Myocyte (in vitro differentiated cells): ENCODE data around the gene PDIK1L. TPM values are rescaled to one million over a fixed set of nuclear protein-coding genes. Genes with fewer than 3 reads are reported as not detected.
A peak's percentile ranks its signal among the peaks of the same experiment; 100 is the strongest.

ENCODE experiments used
- DNase-seq: peaks from one replicate; pipeline ENCODE4 v3.0.0-alpha.2; 2012; ENCODE audit warnings: low read depth
- total RNA-seq: library from RNA; depleted of rRNA; stranded (reverse); fragments of >200 nt; gene quantifications from 2 replicates; pipeline ENCODE4 v1.2.3, GENCODE V29; 2014

The PDIK1L gene
- total RNA-seq, 1 donor from 2014 or later, result 5.1 TPM

- DNase-seq, result no peak
Observed at GRCh38 chr1:26121854-26122773, 10.5 kb downstream of the PDIK1L start.

GRCh38 chr1:26122988-26123973, 11.7 kb downstream of the PDIK1L start:
- DNase-seq, result no peak

GRCh38 chr1:26124418-26125331, 13.1 kb downstream of the PDIK1L start:
- DNase-seq, result no peak

GRCh38 chr1:26125382-26125781, 13.8 kb downstream of the PDIK1L start:
- DNase-seq, result no peak

GRCh38 chr1:26125946-26126320, 14.3 kb downstream of the PDIK1L start:
- no peak for DNase-seq

GRCh38 chr1:26126321-26127084, 14.9 kb downstream of the PDIK1L start:
- no peak for DNase-seq

- DNase-seq, result no peak
Observed at GRCh38 chr1:26127235-26128163, 15.9 kb downstream of the PDIK1L start.

- no peak for DNase-seq
Observed at GRCh38 chr1:26129778-26130177, 18.2 kb downstream of the PDIK1L start.

GRCh38 chr1:26130695-26131094, 19.1 kb downstream of the PDIK1L start:
- no peak for DNase-seq

GRCh38 chr1:26132128-26132833, 20.7 kb downstream of the PDIK1L start:
- DNase-seq, result no peak

- no peak for DNase-seq
Observed at GRCh38 chr1:26132834-26133167, 21.2 kb downstream of the PDIK1L start.

- no peak for DNase-seq
Observed at GRCh38 chr1:26134466-26134865, 22.8 kb downstream of the PDIK1L start.

- DNase-seq, result no peak
Observed at GRCh38 chr1:26138974-26139558, 27.4 kb downstream of the PDIK1L start.

- DNase-seq, result no peak
Observed at GRCh38 chr1:26142159-26142558, 30.5 kb downstream of the PDIK1L start.

GRCh38 chr1:26145041-26145959, 33.7 kb downstream of the PDIK1L start:
- peak; percentile 86 for DNase-seq

- no peak for DNase-seq
Observed at GRCh38 chr1:26145960-26146294, 34.3 kb downstream of the PDIK1L start.

GRCh38 chr1:26148887-26149286, 37.3 kb downstream of the PDIK1L start:
- no peak for DNase-seq
